ENCODE results near the gene SDK2.

The SDK2 gene

GRCh38 chr17:73551759-73552158 lies 92.5 kb downstream of the SDK2 start:
- no peak overlapping the region for H3K27ac ChIP-seq (ENCODE audit: low read depth in 2 of 2, low read length in 2 of 2)
- no peaks in the 10 kb centered on the region for H3K36me3 ChIP-seq (ENCODE audit: control insufficient read depth in 2 of 2, insufficient read depth in 2 of 2, low read length in 2 of 2)
- H3K4me3 ChIP-seq (ENCODE audit: low read length in 2 of 2), result no peak overlapping the region
- no peaks in the 10 kb centered on the region for H3K4me1 ChIP-seq (ENCODE audit: control insufficient read depth in 2 of 2, insufficient read depth in 2 of 2, low read length in 2 of 2)
- H3K9me3 ChIP-seq (ENCODE audit: control insufficient read depth in 2 of 2, low read length in 2 of 2), result no peaks in the 10 kb centered on the region
- no peaks in the 10 kb centered on the region for H3K27me3 ChIP-seq (ENCODE audit: control insufficient read depth in 2 of 2, insufficient read depth in 2 of 2, low read length in 2 of 2)
- no peak overlapping the region for H3K9ac ChIP-seq (ENCODE audit: low read depth in 1 of 2, low read length in 2 of 2)

- Histone ChIP-seq H3K4me3 (ENCODE audit: low read length in 2 of 2) (no peak overlapping the region), H3K9me3 (ENCODE audit: control insufficient read depth in 2 of 2, low read length in 2 of 2) (no peaks in the 10 kb centered on the region), H3K4me1 (ENCODE audit: control insufficient read depth in 2 of 2, insufficient read depth in 2 of 2, low read length in 2 of 2) (no peaks in the 10 kb centered on the region), H3K36me3 (ENCODE audit: control insufficient read depth in 2 of 2, insufficient read depth in 2 of 2, low read length in 2 of 2) (no peaks in the 10 kb centered on the region), H3K9ac (ENCODE audit: low read depth in 1 of 2, low read length in 2 of 2) (no peak overlapping the region), H3K27ac (ENCODE audit: low read depth in 2 of 2, low read length in 2 of 2) (no peak overlapping the region), H3K27me3 (ENCODE audit: control insufficient read depth in 2 of 2, insufficient read depth in 2 of 2, low read length in 2 of 2) (no peaks in the 10 kb centered on the region)
Observed at GRCh38 chr17:73551144-73551543, 93.1 kb downstream of the SDK2 start.

- Histone ChIP-seq H3K27ac (ENCODE audit: low read depth in 2 of 2, low read length in 2 of 2) (no peak overlapping the region), H3K36me3 (ENCODE audit: control insufficient read depth in 2 of 2, insufficient read depth in 2 of 2, low read length in 2 of 2) (no peaks in the 10 kb centered on the region), H3K9me3 (ENCODE audit: control insufficient read depth in 2 of 2, low read length in 2 of 2) (no peaks in the 10 kb centered on the region), H3K9ac (ENCODE audit: low read depth in 1 of 2, low read length in 2 of 2) (no peak overlapping the region), H3K4me1 (ENCODE audit: control insufficient read depth in 2 of 2, insufficient read depth in 2 of 2, low read length in 2 of 2) (no peaks in the 10 kb centered on the region), H3K4me3 (ENCODE audit: low read length in 2 of 2) (no peak overlapping the region), H3K27me3 (ENCODE audit: control insufficient read depth in 2 of 2, insufficient read depth in 2 of 2, low read length in 2 of 2) (no peaks in the 10 kb centered on the region)
Observed at GRCh38 chr17:73550556-73550955, 93.7 kb downstream of the SDK2 start.

- H3K27ac ChIP-seq (ENCODE audit: low read depth in 2 of 2, low read length in 2 of 2), result no peak overlapping the region
- H3K4me1 ChIP-seq (ENCODE audit: control insufficient read depth in 2 of 2, insufficient read depth in 2 of 2, low read length in 2 of 2), result no peaks in the 10 kb centered on the region
- no peak overlapping the region for H3K9ac ChIP-seq (ENCODE audit: low read depth in 1 of 2, low read length in 2 of 2)
- no peaks in the 10 kb centered on the region for H3K9me3 ChIP-seq (ENCODE audit: control insufficient read depth in 2 of 2, low read length in 2 of 2)
- H3K4me3 ChIP-seq (ENCODE audit: low read length in 2 of 2), result no peak overlapping the region
- no peaks in the 10 kb centered on the region for H3K27me3 ChIP-seq (ENCODE audit: control insufficient read depth in 2 of 2, insufficient read depth in 2 of 2, low read length in 2 of 2)
- H3K36me3 ChIP-seq (ENCODE audit: control insufficient read depth in 2 of 2, insufficient read depth in 2 of 2, low read length in 2 of 2), result no peaks in the 10 kb centered on the region
Observed at GRCh38 chr17:73549841-73550430, 94.3 kb downstream of the SDK2 start.

GRCh38 chr17:73548620-73549311 lies 95.5 kb downstream of the SDK2 start:
- H3K9me3 ChIP-seq (ENCODE audit: control insufficient read depth in 2 of 2, low read length in 2 of 2), result no peaks in the 10 kb centered on the region
- no peaks in the 10 kb centered on the region for H3K36me3 ChIP-seq (ENCODE audit: control insufficient read depth in 2 of 2, insufficient read depth in 2 of 2, low read length in 2 of 2)
- no peaks in the 10 kb centered on the region for H3K4me1 ChIP-seq (ENCODE audit: control insufficient read depth in 2 of 2, insufficient read depth in 2 of 2, low read length in 2 of 2)
- H3K27me3 ChIP-seq (ENCODE audit: control insufficient read depth in 2 of 2, insufficient read depth in 2 of 2, low read length in 2 of 2), result no peaks in the 10 kb centered on the region
- H3K4me3 ChIP-seq (ENCODE audit: low read length in 2 of 2), result no peak overlapping the region
- H3K27ac ChIP-seq (ENCODE audit: low read depth in 2 of 2, low read length in 2 of 2), result no peak overlapping the region
- no peak overlapping the region for H3K9ac ChIP-seq (ENCODE audit: low read depth in 1 of 2, low read length in 2 of 2)

- Histone ChIP-seq H3K4me1 (ENCODE audit: control insufficient read depth in 2 of 2, insufficient read depth in 2 of 2, low read length in 2 of 2) (no peaks in the 10 kb centered on the region), H3K4me3 (ENCODE audit: low read length in 2 of 2) (no peak overlapping the region), H3K27me3 (ENCODE audit: control insufficient read depth in 2 of 2, insufficient read depth in 2 of 2, low read length in 2 of 2) (no peaks in the 10 kb centered on the region), H3K9ac (ENCODE audit: low read depth in 1 of 2, low read length in 2 of 2) (no peak overlapping the region), H3K36me3 (ENCODE audit: control insufficient read depth in 2 of 2, insufficient read depth in 2 of 2, low read length in 2 of 2) (no peaks in the 10 kb centered on the region), H3K27ac (ENCODE audit: low read depth in 2 of 2, low read length in 2 of 2) (no peak overlapping the region), H3K9me3 (ENCODE audit: control insufficient read depth in 2 of 2, low read length in 2 of 2) (no peaks in the 10 kb centered on the region)
Observed at GRCh38 chr17:73547790-73548189, 96.5 kb downstream of the SDK2 start.

GRCh38 chr17:73546770-73547536 lies 97.3 kb downstream of the SDK2 start:
- no peak overlapping the region for H3K4me3 ChIP-seq (ENCODE audit: low read length in 2 of 2)
- no peaks in the 10 kb centered on the region for H3K36me3 ChIP-seq (ENCODE audit: control insufficient read depth in 2 of 2, insufficient read depth in 2 of 2, low read length in 2 of 2)
- no peaks in the 10 kb centered on the region for H3K9me3 ChIP-seq (ENCODE audit: control insufficient read depth in 2 of 2, low read length in 2 of 2)
- no peaks in the 10 kb centered on the region for H3K4me1 ChIP-seq (ENCODE audit: control insufficient read depth in 2 of 2, insufficient read depth in 2 of 2, low read length in 2 of 2)
- no peaks in the 10 kb centered on the region for H3K27me3 ChIP-seq (ENCODE audit: control insufficient read depth in 2 of 2, insufficient read depth in 2 of 2, low read length in 2 of 2)
- no peak overlapping the region for H3K27ac ChIP-seq (ENCODE audit: low read depth in 2 of 2, low read length in 2 of 2)
- H3K9ac ChIP-seq (ENCODE audit: low read depth in 1 of 2, low read length in 2 of 2), result no peak overlapping the region

GRCh38 chr17:73546114-73546513 lies 98.1 kb downstream of the SDK2 start:
- Histone ChIP-seq H3K27me3 (ENCODE audit: control insufficient read depth in 2 of 2, insufficient read depth in 2 of 2, low read length in 2 of 2) (no peaks in the 10 kb centered on the region), H3K9me3 (ENCODE audit: control insufficient read depth in 2 of 2, low read length in 2 of 2) (no peaks in the 10 kb centered on the region), H3K27ac (ENCODE audit: low read depth in 2 of 2, low read length in 2 of 2) (no peak overlapping the region), H3K36me3 (ENCODE audit: control insufficient read depth in 2 of 2, insufficient read depth in 2 of 2, low read length in 2 of 2) (no peaks in the 10 kb centered on the region), H3K4me1 (ENCODE audit: control insufficient read depth in 2 of 2, insufficient read depth in 2 of 2, low read length in 2 of 2) (no peaks in the 10 kb centered on the region), H3K9ac (ENCODE audit: low read depth in 1 of 2, low read length in 2 of 2) (no peak overlapping the region), H3K4me3 (ENCODE audit: low read length in 2 of 2) (no peak overlapping the region)

GRCh38 chr17:73545109-73546032 lies 98.9 kb downstream of the SDK2 start:
- Histone ChIP-seq H3K4me1 (ENCODE audit: control insufficient read depth in 2 of 2, insufficient read depth in 2 of 2, low read length in 2 of 2) (no peaks in the 10 kb centered on the region), H3K27ac (ENCODE audit: low read depth in 2 of 2, low read length in 2 of 2) (no peak overlapping the region), H3K27me3 (ENCODE audit: control insufficient read depth in 2 of 2, insufficient read depth in 2 of 2, low read length in 2 of 2) (no peaks in the 10 kb centered on the region), H3K4me3 (ENCODE audit: low read length in 2 of 2) (no peak overlapping the region), H3K36me3 (ENCODE audit: control insufficient read depth in 2 of 2, insufficient read depth in 2 of 2, low read length in 2 of 2) (no peaks in the 10 kb centered on the region), H3K9ac (ENCODE audit: low read depth in 1 of 2, low read length in 2 of 2) (no peak overlapping the region), H3K9me3 (ENCODE audit: control insufficient read depth in 2 of 2, low read length in 2 of 2) (no peaks in the 10 kb centered on the region)
